Measurements from ENCODE around the gene RAB14. TPM values are rescaled to one million over a fixed set of nuclear protein-coding genes. Genes with fewer than 3 reads are reported as not detected.

RAB14 gene
- total RNA-seq, 1 experiment from 2014 or later: 36.0 TPM

GRCh38 chr9:121239851-121240250, 38.2 kb upstream of the RAB14 start (continued):
- TF ChIP-seq PRDM15 (CRISPR knock-in tag; IDR thresholded peaks at IDR 0.05): no peak
- no peak for TF ChIP-seq ZNF425 (CRISPR knock-in tag; conservative IDR thresholded peaks at IDR 0.05)
- no peak for TF ChIP-seq GTF2I (CRISPR knock-in tag; conservative IDR thresholded peaks at IDR 0.05)
- no peak for TF ChIP-seq SOX15 (CRISPR knock-in tag; IDR thresholded peaks at IDR 0.05)
- TF ChIP-seq IRF2 (CRISPR knock-in tag; IDR thresholded peaks at IDR 0.05; ENCODE audit: borderline replicate concordance, low read depth): no peak
- no peak for TF ChIP-seq ZNF671 (CRISPR knock-in tag; IDR thresholded peaks at IDR 0.05)

- ChIA-PET CTCF (no interaction called here), POLR2A (no interaction called here)
- peaks cover 11% of the 10 kb centered on the region for H3K4me1 Mint-ChIP-seq
- ATAC-seq: no peak
- no peak for DNase-seq (ENCODE audit: low spot score)
- no peak overlapping the region for H3K27ac Mint-ChIP-seq
- peaks cover 8% of the 10 kb centered on the region for H3K27me3 Mint-ChIP-seq (ENCODE audit: low read depth)
- peaks cover 3% of the 10 kb centered on the region for H3K36me3 Mint-ChIP-seq
- H3K9me3 Mint-ChIP-seq: peaks cover 7% of the 10 kb centered on the region
- no peak overlapping the region for H3K4me3 Mint-ChIP-seq
- no peak for TF ChIP-seq GRHL2 (CRISPR knock-in tag; IDR thresholded peaks at IDR 0.05; ENCODE audit: insufficient replicate concordance, severe bottlenecking)
- TF ChIP-seq SMAD3 (CRISPR knock-in tag; IDR thresholded peaks at IDR 0.05; ENCODE audit: borderline replicate concordance): no peak
- no peak for TF ChIP-seq JUN (CRISPR knock-in tag; IDR thresholded peaks at IDR 0.05)
- TF ChIP-seq ATF6 (CRISPR knock-in tag; IDR thresholded peaks at IDR 0.05): no peak
- TF ChIP-seq RELA (CRISPR knock-in tag; IDR thresholded peaks at IDR 0.05; ENCODE audit: borderline replicate concordance): no peak
- no peak for TF ChIP-seq FOXP4 (CRISPR knock-in tag; IDR thresholded peaks at IDR 0.05)
- no peak for TF ChIP-seq JAZF1 (CRISPR knock-in tag; IDR thresholded peaks at IDR 0.05)
- no peak for TF ChIP-seq ZBTB43 (CRISPR knock-in tag; IDR thresholded peaks at IDR 0.05)
- TF ChIP-seq MAX (CRISPR knock-in tag; IDR thresholded peaks at IDR 0.05): no peak
- no peak for TF ChIP-seq PRRX2 (CRISPR knock-in tag; IDR thresholded peaks at IDR 0.05)
- TF ChIP-seq CREM (CRISPR knock-in tag; IDR thresholded peaks at IDR 0.05): no peak
- no peak for TF ChIP-seq ZNF281 (CRISPR knock-in tag; IDR thresholded peaks at IDR 0.05)
- no peak for TF ChIP-seq AR (CRISPR knock-in tag; IDR thresholded peaks at IDR 0.05)
- no peak for TF ChIP-seq IRF2 (CRISPR knock-in tag; IDR thresholded peaks at IDR 0.05; ENCODE audit: borderline replicate concordance, low read depth)
- TF ChIP-seq NFATC4 (CRISPR knock-in tag; IDR thresholded peaks at IDR 0.05): no peak
These were observed 37.4 kb upstream of the RAB14 start for GRCh38 chr9:121239071-121239470.
